ENCODE results near the gene RHOBTB3. TPM values are rescaled to one million over a fixed set of nuclear protein-coding genes. Genes with fewer than 3 reads are reported as not detected.

RHOBTB3 gene
- total and polyA plus RNA-seq, 10 of the 15 experiments (the other 5 are each of a cell fraction or from before 2014, with no cell fraction given): 3.6 to 42.8 (median 8.4) TPM

DNA sequence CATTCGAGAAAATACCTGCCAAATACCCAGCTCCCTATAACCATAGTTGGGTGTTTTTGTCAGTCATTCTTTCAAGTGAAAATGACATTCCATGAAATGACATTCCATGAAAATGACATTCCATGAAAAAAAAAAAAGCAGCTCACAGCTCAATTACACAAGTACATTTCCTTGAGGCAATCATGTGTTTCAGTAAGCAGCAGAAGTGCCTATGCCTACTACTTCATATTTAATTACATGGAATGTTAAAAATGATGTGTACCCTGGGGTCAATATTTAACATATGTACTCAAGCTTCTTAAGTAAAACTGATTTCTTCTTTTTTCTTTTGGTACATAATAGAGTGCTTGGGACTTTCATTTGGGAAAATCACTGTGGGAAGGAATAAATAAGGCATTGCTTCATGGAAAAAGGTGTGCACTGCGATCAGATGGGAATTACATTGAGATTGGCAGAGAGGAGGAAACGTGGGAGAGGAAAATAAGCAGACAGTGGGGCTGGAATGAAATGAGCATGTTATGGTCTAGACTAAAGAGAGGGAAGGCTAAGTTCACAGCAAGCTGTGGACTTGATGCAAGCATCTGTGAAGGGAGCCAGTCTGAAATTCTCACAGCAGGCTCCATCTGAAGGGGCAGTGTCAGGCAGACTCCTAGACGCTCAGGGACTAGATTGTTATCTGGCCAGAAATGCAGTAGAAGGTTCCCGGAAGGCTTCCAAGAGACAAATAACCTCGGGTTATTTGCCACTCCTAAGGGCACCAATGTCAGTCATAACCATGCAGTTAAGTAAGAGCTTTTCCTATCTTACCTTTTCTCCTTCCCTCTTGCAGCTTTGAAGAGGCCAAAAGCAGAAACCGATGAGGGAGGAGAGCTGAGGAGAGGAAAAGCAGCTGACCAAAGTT is 33.1 kb upstream of the RHOBTB3 start (continued):
- no peak for TF ChIP-seq MXI1 (IDR thresholded peaks at IDR 0.05; ENCODE audit: low read depth, low read length)

- RAD21 ChIA-PET (ENCODE audit: unreplicated experiment): no interaction called here
- CTCF ChIA-PET: interaction anchor here (0.6 to 2.2 kb wide), 2 partner anchors 11 to 82 kb away, joined by 4 read pairs; no protein-coding TSS in a partner anchor
- no peak overlapping the region for H2AFZ ChIP-seq (ENCODE audit: control insufficient read depth, low read depth, low read length)
These were observed 31.8 kb upstream of the RHOBTB3 start for GRCh38 chr5:95699337-95699736.

More at GRCh38 chr5:95699337-95699736, 31.8 kb upstream of the RHOBTB3 start:
- Histone ChIP-seq H3K4me2 (ENCODE audit: control insufficient read depth, insufficient read depth) (no peak overlapping the region), H3K4me1 (ENCODE audit: control insufficient read depth, insufficient read depth, low read length) (no peaks in the 10 kb centered on the region), H4K20me1 (ENCODE audit: control insufficient read depth, insufficient read depth) (no peaks in the 10 kb centered on the region), H3K27me3 (replicated peaks in 1 of 2; ENCODE audit: control insufficient read depth in 2 of 2, insufficient read depth in 2 of 2, low read length in 1 of 2) (no peaks in the 10 kb centered on the region), H3K36me3 (ENCODE audit: control insufficient read depth in 2 of 2, insufficient read depth in 2 of 2, low read length in 1 of 2) (no peaks in the 10 kb centered on the region), H3K9me3 (replicated peaks; ENCODE audit: control insufficient read depth, insufficient read depth, low read length) (no peaks in the 10 kb centered on the region), H3K27ac (ENCODE audit: control insufficient read depth, insufficient read depth) (no peak overlapping the region), H3K79me2 (ENCODE audit: control insufficient read depth, insufficient read depth, low read length) (no peaks in the 10 kb centered on the region), H3K4me3 (no peak overlapping the region), H3K9ac (ENCODE audit: control insufficient read depth, insufficient read depth, low read length) (no peak overlapping the region)
- WGBS (ENCODE audit: insufficient coverage, insufficient replicate concordance, low lambda C conversion rate, missing lambda C conversion rate): 95% methylated on average over 1 of the region's 1 CpG
- ChIA-PET POLR2A (interaction anchor here (1.2 to 1.5 kb wide), 2 partner anchors 23 to 36 kb away, joined by 3 read pairs; no protein-coding TSS in a partner anchor), SMC1A (ENCODE audit: uncharacterized antibody, unreplicated experiment) (interaction anchor here (0.8 kb wide), 1 partner anchor 26 kb away, joined by 4 read pairs; no protein-coding TSS in a partner anchor)
- FAIRE-seq: no peak
- BruUV-seq (replicated peaks): no TSS peak
- in situ Hi-C loops (cut with MboI): no loop called here
- ATAC-seq: no peak
- no peak for TF ChIP-seq ZBTB4 (CRISPR knock-in tag; IDR thresholded peaks at IDR 0.05)
- TF ChIP-seq, protein P1, sequence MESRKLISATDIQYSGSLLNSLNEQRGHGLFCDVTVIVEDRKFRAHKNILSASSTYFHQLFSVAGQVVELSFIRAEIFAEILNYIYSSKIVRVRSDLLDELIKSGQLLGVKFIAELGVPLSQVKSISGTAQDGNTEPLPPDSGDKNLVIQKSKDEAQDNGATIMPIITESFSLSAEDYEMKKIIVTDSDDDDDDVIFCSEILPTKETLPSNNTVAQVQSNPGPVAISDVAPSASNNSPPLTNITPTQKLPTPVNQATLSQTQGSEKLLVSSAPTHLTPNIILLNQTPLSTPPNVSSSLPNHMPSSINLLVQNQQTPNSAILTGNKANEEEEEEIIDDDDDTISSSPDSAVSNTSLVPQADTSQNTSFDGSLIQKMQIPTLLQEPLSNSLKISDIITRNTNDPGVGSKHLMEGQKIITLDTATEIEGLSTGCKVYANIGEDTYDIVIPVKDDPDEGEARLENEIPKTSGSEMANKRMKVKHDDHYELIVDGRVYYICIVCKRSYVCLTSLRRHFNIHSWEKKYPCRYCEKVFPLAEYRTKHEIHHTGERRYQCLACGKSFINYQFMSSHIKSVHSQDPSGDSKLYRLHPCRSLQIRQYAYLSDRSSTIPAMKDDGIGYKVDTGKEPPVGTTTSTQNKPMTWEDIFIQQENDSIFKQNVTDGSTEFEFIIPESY (IDR thresholded peaks at IDR 0.05): no peak
- no peak for TF ChIP-seq BACH1 (IDR thresholded peaks at IDR 0.05; ENCODE audit: borderline replicate concordance)
- no peak for TF ChIP-seq HDAC6 (IDR thresholded peaks at IDR 0.05; ENCODE audit: unreplicated experiment)
- no peak for TF ChIP-seq EP300 (IDR thresholded peaks at IDR 0.05; ENCODE audit: borderline replicate concordance in 1 of 2, control insufficient read depth in 1 of 2, low read depth in 2 of 2, low read length in 2 of 2)
- TF ChIP-seq YBX1 (IDR thresholded peaks at IDR 0.05): no peak
- TF ChIP-seq FOS (IDR thresholded peaks at IDR 0.05; ENCODE audit: borderline replicate concordance, extremely low read depth, insufficient read length): no peak
- TF ChIP-seq EGR1 (IDR thresholded peaks at IDR 0.05; ENCODE audit: borderline replicate concordance in 1 of 2, low read depth in 2 of 2, low read length in 2 of 2): no peak
- no peak for DNase-seq (ENCODE audit: low read depth, low spot score)
- intact Hi-C loops (cut with micrococcal nuclease; ENCODE audit: unreplicated experiment): no loop called here
